GM12872 (cell line): ENCODE results near the gene ACSF3.

Source experiments
- TF ChIP-seq, protein P1 (sequence below): IDR thresholded peaks from 3 replicates; pipeline ENCODE4 v1.5.1; 2011; ENCODE audit warnings: low read depth, mild to moderate bottlenecking, low read length, moderate library complexity; ENCODE audit not compliant: insufficient read depth

ACSF3 gene

DNA sequence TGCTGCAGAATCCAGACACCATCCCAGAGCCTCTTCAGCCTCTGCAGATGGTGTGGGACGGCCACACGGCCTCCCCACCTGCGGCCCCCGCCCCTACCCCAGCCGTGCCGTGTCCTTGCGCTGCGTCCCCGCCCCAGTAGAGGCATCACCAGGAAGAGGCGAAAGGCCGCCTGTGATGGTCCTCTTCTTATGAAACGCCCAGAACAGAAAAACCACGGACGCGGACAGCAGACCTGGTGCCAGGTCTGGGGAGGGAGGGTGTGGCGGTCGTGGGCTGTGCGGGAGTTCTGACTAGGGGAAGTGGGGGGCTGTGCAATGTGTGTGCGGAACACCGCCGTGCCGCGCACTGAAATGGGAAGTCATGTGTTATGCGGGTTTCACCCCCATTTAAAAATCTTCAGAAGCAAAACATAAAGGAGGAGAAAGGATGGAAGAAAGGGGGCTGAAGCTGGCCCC, 25.5 kb downstream of the ACSF3 start:
- TF ChIP-seq, protein P1, sequence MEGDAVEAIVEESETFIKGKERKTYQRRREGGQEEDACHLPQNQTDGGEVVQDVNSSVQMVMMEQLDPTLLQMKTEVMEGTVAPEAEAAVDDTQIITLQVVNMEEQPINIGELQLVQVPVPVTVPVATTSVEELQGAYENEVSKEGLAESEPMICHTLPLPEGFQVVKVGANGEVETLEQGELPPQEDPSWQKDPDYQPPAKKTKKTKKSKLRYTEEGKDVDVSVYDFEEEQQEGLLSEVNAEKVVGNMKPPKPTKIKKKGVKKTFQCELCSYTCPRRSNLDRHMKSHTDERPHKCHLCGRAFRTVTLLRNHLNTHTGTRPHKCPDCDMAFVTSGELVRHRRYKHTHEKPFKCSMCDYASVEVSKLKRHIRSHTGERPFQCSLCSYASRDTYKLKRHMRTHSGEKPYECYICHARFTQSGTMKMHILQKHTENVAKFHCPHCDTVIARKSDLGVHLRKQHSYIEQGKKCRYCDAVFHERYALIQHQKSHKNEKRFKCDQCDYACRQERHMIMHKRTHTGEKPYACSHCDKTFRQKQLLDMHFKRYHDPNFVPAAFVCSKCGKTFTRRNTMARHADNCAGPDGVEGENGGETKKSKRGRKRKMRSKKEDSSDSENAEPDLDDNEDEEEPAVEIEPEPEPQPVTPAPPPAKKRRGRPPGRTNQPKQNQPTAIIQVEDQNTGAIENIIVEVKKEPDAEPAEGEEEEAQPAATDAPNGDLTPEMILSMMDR = no peak

DNA sequence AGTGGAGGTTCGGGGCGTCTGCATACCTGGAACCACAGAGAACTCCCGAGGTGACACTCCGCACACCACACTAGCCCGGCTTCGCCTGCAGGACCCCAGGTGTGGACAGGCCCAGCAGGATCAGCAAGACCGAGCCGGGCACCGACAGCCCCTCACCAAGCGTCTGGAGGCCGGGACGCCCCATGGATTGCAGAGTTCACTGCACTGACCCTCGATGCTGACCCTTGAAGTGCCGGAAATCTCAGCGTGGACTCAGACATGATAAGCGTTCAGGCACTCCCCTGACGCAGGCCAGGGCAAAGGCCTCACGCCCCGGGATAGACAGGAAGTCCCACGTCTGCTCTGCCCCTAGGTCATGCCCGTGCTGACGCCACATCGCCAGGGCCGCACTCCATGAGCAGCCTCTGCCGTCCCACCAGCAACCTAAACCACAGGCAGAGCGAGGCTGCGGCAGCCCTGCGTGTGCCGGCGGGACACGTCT, 26.0 kb downstream of the ACSF3 start:
- TF ChIP-seq, protein P1 = no peak

DNA sequence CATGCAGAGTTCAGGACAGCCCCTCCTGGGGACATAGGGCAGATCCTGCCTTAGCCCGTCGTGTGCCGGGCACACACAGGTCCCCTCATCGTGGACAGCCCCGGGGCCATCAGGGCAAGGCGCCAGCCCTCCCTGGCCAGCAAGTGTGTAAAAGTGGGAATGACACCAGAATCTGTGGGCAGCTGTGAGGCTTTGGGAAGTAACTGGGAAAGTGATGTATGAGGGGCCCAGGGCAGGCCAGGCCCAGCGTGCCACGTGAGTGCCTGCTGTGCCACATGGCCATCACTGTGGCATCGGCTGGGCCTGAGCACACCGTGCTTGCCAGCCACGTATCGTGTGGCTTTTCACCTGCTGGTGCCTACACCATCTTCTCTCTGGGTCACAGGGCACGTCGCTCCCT, 26.6 kb downstream of the ACSF3 start:
- TF ChIP-seq, protein P1 = no peak

DNA sequence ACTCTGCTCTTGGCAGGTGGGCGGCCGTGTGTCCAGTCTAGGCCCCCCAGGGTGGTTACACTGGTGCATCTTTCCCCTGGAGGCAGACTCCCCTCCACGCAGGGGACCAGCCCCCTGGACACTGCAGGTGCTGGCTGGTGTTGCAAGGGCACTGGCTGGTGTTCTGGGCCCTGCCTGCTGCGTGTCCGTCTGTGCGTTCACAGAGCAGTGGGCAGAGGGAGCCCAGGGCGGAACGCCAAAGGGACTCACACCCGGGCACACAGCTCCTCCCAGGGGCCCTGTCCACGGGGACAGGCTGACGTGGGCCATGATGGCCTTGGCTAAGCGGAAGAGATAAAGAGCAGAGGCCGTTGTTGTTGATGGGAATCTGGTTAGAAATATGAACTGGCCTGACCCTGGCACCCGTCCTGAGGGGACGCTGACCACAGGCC, 27.3 kb downstream of the ACSF3 start:
- TF ChIP-seq, protein P1 = no peak

DNA sequence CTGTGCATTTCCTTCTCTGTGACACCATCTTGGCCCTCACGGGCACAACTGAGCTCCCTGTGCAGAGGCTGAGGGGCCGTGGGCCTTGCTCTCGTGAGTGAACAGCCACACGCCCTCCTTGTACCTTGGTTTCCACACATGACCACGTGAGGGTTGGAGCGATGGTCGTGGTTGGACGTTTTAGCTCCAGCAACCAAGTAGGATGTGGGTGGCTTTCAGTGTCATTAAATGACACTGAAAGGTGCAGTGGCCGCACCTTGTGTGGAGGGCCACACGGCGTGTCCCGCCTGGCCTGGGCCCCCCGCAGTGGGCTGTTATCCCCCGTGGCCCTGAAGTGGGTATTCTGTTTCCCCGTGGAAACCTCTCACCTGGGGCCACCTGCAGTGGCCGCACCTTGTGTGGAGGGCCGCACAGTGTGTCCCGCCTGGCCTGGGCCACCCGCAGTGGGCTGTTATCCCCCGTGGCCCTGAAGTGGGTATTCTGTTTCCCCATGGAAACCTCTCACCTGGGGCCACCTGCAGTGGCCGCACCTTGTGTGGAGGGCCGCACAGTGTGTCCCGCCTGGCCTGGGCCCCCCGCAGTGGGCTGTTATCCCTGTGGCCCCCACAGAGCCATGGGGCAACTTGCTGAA, 28.2 kb downstream of the ACSF3 start:
- TF ChIP-seq, protein P1 = no peak

DNA sequence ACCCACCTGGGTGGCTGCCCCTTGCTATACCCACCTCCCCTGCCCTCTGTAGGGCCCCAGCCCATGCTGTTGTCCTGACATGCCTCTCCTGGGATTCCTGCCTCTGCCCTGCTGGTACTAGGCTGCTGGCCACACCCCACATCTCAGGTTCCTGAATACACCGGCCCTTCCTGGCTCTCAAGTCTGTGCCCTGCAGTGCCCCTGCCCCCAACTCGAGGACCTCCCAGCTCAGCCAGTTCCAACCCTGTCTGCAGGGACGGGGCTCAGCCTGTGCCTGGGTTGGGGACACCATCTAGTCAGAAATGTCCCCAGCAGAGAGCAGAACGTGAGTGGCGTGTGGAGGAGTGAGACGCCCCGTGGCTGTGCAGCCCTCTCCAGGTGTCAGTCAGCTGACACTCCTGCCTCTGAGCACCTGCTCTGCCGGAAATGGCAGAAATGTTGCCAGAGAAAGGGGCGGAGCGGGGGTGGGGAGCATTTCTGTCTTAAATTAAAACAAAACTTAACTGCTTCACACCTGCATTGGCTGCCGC, 28.7 kb downstream of the ACSF3 start:
- TF ChIP-seq, protein P1 = no peak

DNA sequence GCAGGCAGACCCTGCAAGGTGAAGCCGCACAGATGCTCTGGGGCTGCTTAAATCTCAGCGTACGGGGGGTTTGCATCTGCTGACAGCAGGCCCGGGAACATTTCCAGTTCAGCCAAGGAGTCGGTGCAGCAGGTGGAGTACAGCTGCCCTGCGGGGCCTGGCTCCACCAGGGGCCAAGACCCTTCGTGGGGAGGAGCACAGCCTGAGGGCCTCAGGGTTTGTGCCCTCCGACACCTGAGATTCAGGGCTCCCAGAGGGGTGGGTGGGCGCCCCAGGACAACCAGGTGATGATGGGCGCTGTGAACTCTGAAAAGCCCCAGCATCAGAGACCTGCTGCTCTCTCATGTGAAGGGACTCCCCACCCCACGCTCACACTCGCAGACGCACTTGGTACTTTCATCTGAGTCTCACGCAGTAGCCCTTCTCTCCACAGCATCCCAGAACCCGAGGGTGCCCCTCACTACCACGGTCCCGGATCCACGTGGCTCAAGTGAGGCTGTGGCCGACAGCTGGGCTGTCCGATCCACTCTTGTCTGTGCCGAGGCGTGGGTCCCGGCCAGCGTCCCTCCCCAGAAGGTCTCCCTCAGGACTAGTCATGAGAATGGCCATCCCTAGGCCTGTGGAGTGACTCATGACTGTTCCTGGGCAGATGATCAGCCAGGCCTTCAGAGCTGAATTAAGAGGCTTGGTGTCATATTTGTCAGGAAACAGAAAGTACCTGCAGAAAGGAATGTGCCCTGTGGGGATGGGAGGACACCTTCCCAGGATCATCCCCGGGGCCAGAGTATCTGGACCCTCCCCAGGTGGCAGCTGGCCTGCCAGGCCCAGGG, 29.6 kb downstream of the ACSF3 start:
- TF ChIP-seq, protein P1 = no peak
